GM23338 (cell line): ENCODE data around the gene ARMC7.

ENCODE experiments used
- CREB1 ChIP-seq: fragments of 250-450 bp; sonication (Bioruptor Pico); IDR thresholded peaks from 2 replicates; pipeline ENCODE4 v1.5.0; 2020; ENCODE audit warnings: low read depth, mild to moderate bottlenecking, moderate library complexity
- EZH2 ChIP-seq: fragments of 200-600 bp; sonication (generic); IDR thresholded peaks from one replicate; pipeline ENCODE4 v1.8.0; 2017; ENCODE audit warnings: antibody characterized with exemption, mild to moderate bottlenecking, low read depth; ENCODE audit not compliant: unreplicated experiment
- EZH2phosphoT487 ChIP-seq: fragments of 200-600 bp; sonication (generic); IDR thresholded peaks from one replicate; pipeline ENCODE4 v1.8.1; 2018; ENCODE audit warnings: antibody characterized with exemption; ENCODE audit not compliant: unreplicated experiment
- JUNB ChIP-seq: IDR thresholded peaks from one replicate; pipeline ENCODE4 v1.6.1; 2016; ENCODE audit warnings: antibody characterized with exemption; ENCODE audit not compliant: unreplicated experiment
- POLR2AphosphoS5 ChIP-seq: IDR thresholded peaks from 2 replicates; pipeline ENCODE4 v1.6.1; 2016; ENCODE audit warnings: antibody characterized with exemption, low read depth
- ZNF331 ChIP-seq: fragments of 250-450 bp; sonication (Bioruptor Pico); IDR thresholded peaks from 2 replicates; pipeline ENCODE4 v1.5.0; 2020; ENCODE audit warnings: low read depth, mild to moderate bottlenecking, moderate library complexity
- TF ChIP-seq, protein P1 (sequence below), 2 experiments: fragments of 200-600 bp in 1 of 2; sonication (generic) in 1 of 2; conservative IDR thresholded peaks; 2 replicates each; pipeline versions ENCODE4 v1.5.1 to v1.6.1; 2016 to 2017; ENCODE audit warnings: antibody characterized with exemption in 2 of 2, low read depth in 2 of 2, mild to moderate bottlenecking in 2 of 2, moderate library complexity in 1 of 2
- TF ChIP-seq, protein P2 (sequence below): IDR thresholded peaks from one replicate; pipeline ENCODE4 v1.6.1; 2018; ENCODE audit warnings: antibody characterized with exemption; ENCODE audit not compliant: unreplicated experiment
- TF ChIP-seq, protein P3 (sequence below): IDR thresholded peaks from 2 replicates; pipeline ENCODE4 v1.6.1; 2016; ENCODE audit warnings: antibody characterized with exemption
- TF ChIP-seq, protein P4 (sequence below): fragments of 250-450 bp; sonication (Bioruptor Pico); IDR thresholded peaks from 2 replicates; pipeline ENCODE4 v1.5.0; 2020; ENCODE audit warnings: mild to moderate bottlenecking, moderate library complexity

DNA sequence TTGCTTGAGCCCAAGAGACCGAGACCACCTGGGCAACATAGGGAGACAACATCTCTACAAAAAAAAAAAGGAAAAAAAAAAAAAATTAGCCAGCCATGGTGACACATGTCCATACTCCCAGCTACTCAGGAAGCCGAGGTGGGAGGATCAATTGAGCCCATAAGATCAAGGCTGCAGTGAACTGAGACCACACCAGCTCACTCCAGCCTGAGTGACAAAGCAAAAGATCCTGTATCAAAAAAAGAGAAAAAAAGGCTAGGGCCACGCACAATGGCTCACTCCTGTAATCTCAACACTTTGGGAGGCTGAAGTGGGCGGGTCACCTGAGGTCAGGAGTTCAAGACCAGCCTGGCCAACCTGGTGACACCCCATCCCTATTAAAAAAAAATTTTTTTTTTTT is 59.2 kb downstream of the ARMC7 start:
- TF ChIP-seq, protein P1, sequence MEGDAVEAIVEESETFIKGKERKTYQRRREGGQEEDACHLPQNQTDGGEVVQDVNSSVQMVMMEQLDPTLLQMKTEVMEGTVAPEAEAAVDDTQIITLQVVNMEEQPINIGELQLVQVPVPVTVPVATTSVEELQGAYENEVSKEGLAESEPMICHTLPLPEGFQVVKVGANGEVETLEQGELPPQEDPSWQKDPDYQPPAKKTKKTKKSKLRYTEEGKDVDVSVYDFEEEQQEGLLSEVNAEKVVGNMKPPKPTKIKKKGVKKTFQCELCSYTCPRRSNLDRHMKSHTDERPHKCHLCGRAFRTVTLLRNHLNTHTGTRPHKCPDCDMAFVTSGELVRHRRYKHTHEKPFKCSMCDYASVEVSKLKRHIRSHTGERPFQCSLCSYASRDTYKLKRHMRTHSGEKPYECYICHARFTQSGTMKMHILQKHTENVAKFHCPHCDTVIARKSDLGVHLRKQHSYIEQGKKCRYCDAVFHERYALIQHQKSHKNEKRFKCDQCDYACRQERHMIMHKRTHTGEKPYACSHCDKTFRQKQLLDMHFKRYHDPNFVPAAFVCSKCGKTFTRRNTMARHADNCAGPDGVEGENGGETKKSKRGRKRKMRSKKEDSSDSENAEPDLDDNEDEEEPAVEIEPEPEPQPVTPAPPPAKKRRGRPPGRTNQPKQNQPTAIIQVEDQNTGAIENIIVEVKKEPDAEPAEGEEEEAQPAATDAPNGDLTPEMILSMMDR (conservative IDR thresholded peaks at IDR 0.05; ENCODE audit: low read depth in 2 of 2): no peak
- TF ChIP-seq JUNB: no peak
- TF ChIP-seq, protein P2, sequence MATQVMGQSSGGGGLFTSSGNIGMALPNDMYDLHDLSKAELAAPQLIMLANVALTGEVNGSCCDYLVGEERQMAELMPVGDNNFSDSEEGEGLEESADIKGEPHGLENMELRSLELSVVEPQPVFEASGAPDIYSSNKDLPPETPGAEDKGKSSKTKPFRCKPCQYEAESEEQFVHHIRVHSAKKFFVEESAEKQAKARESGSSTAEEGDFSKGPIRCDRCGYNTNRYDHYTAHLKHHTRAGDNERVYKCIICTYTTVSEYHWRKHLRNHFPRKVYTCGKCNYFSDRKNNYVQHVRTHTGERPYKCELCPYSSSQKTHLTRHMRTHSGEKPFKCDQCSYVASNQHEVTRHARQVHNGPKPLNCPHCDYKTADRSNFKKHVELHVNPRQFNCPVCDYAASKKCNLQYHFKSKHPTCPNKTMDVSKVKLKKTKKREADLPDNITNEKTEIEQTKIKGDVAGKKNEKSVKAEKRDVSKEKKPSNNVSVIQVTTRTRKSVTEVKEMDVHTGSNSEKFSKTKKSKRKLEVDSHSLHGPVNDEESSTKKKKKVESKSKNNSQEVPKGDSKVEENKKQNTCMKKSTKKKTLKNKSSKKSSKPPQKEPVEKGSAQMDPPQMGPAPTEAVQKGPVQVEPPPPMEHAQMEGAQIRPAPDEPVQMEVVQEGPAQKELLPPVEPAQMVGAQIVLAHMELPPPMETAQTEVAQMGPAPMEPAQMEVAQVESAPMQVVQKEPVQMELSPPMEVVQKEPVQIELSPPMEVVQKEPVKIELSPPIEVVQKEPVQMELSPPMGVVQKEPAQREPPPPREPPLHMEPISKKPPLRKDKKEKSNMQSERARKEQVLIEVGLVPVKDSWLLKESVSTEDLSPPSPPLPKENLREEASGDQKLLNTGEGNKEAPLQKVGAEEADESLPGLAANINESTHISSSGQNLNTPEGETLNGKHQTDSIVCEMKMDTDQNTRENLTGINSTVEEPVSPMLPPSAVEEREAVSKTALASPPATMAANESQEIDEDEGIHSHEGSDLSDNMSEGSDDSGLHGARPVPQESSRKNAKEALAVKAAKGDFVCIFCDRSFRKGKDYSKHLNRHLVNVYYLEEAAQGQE: no peak
- no peak for TF ChIP-seq EZH2phosphoT487
- TF ChIP-seq EZH2: no peak
- TF ChIP-seq POLR2AphosphoS5: no peak
- TF ChIP-seq, protein P3, sequence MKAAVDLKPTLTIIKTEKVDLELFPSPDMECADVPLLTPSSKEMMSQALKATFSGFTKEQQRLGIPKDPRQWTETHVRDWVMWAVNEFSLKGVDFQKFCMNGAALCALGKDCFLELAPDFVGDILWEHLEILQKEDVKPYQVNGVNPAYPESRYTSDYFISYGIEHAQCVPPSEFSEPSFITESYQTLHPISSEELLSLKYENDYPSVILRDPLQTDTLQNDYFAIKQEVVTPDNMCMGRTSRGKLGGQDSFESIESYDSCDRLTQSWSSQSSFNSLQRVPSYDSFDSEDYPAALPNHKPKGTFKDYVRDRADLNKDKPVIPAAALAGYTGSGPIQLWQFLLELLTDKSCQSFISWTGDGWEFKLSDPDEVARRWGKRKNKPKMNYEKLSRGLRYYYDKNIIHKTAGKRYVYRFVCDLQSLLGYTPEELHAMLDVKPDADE: no peak
- TF ChIP-seq CREB1 (CRISPR knock-in tag): no peak
- TF ChIP-seq ZNF331 (CRISPR knock-in tag): no peak
- TF ChIP-seq, protein P4, sequence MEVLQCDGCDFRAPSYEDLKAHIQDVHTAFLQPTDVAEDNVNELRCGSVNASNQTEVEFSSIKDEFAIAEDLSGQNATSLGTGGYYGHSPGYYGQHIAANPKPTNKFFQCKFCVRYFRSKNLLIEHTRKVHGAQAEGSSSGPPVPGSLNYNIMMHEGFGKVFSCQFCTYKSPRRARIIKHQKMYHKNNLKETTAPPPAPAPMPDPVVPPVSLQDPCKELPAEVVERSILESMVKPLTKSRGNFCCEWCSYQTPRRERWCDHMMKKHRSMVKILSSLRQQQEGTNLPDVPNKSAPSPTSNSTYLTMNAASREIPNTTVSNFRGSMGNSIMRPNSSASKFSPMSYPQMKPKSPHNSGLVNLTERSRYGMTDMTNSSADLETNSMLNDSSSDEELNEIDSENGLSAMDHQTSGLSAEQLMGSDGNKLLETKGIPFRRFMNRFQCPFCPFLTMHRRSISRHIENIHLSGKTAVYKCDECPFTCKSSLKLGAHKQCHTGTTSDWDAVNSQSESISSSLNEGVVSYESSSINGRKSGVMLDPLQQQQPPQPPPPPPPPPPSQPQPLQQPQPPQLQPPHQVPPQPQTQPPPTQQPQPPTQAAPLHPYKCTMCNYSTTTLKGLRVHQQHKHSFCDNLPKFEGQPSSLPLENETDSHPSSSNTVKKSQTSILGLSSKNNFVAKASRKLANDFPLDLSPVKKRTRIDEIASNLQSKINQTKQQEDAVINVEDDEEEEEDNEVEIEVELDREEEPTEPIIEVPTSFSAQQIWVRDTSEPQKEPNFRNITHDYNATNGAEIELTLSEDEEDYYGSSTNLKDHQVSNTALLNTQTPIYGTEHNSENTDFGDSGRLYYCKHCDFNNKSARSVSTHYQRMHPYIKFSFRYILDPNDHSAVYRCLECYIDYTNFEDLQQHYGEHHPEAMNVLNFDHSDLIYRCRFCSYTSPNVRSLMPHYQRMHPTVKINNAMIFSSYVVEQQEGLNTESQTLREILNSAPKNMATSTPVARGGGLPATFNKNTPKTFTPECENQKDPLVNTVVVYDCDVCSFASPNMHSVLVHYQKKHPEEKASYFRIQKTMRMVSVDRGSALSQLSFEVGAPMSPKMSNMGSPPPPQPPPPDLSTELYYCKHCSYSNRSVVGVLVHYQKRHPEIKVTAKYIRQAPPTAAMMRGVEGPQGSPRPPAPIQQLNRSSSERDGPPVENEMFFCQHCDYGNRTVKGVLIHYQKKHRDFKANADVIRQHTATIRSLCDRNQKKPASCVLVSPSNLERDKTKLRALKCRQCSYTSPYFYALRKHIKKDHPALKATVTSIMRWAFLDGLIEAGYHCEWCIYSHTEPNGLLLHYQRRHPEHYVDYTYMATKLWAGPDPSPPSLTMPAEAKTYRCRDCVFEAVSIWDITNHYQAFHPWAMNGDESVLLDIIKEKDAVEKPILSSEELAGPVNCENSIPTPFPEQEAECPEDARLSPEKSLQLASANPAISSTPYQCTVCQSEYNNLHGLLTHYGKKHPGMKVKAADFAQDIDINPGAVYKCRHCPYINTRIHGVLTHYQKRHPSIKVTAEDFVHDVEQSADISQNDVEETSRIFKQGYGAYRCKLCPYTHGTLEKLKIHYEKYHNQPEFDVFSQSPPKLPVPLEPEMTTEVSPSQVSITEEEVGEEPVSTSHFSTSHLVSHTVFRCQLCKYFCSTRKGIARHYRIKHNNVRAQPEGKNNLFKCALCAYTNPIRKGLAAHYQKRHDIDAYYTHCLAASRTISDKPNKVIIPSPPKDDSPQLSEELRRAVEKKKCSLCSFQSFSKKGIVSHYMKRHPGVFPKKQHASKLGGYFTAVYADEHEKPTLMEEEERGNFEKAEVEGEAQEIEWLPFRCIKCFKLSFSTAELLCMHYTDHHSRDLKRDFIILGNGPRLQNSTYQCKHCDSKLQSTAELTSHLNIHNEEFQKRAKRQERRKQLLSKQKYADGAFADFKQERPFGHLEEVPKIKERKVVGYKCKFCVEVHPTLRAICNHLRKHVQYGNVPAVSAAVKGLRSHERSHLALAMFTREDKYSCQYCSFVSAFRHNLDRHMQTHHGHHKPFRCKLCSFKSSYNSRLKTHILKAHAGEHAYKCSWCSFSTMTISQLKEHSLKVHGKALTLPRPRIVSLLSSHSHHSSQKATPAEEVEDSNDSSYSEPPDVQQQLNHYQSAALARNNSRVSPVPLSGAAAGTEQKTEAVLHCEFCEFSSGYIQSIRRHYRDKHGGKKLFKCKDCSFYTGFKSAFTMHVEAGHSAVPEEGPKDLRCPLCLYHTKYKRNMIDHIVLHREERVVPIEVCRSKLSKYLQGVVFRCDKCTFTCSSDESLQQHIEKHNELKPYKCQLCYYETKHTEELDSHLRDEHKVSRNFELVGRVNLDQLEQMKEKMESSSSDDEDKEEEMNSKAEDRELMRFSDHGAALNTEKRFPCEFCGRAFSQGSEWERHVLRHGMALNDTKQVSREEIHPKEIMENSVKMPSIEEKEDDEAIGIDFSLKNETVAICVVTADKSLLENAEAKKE: no peak
